GM13977 (cell line): Measurements from ENCODE around the gene PARD3B.

Source experiments
- DNase-seq: peaks from one replicate; pipeline ENCODE4 v3.0.0; 2012; ENCODE audit warnings: low spot score
- CTCF ChIP-seq: IDR thresholded peaks from 2 replicates; pipeline ENCODE4 v1.5.1; 2012; ENCODE audit warnings: mild to moderate bottlenecking, control low read depth; ENCODE audit not compliant: insufficient read depth; ENCODE audit errors: extremely low read depth, missing control alignments
- in situ Hi-C: fragments of 300-500 bp; cut with MboI; formaldehyde crosslinking; loops from one replicate; pipeline ENCODE4 v1.12.0; 2022; ENCODE audit warnings: low sequenced_read_pairs, low pct_unique_long_range_greater_than_20kb, mixed read lengths, inconsistent platforms; ENCODE audit not compliant: unreplicated experiment

Gene PARD3B

DNA sequence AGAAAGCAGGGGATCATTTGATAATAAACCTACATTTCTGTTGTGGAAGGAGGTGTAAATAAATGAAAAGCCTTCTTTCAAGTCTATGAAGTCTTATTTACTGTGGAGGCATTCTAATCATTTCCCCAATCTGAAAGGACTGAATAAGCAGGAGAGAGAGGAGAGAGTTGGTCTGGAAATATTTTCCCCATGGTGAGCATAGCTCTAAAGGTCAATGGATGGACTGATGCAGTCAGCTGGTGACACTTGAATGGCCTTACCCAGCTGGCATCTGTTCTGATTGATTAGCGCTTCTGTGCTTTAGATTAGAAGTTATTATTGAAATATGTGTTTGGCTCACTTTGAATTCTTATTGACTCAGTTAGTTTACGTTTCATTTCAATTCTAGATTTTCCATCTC lies 122.7 kb downstream of the PARD3B start:
- no peak for DNase-seq
- in situ Hi-C loops, result no loop called here
- TF ChIP-seq CTCF, result no peak

DNA sequence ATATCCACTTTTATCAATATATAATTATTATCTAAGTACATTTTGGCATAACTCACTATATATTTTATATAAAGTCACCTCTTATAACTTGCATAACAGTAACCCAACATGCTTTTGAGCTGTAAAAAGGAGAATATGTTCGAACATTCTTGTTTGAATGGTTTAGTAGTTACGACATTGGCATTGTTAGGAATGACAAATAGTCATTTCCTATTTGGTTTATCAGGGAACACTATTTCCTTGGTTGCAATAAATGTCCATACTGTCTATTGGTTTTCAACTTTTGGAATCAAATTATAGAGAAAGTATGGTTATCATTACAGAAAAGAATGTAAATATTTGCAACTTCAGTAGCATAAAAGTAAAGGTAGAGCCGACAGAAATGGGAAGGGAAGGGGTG lies 124.1 kb downstream of the PARD3B start:
- in situ Hi-C loops, result no loop called here
- no peak for TF ChIP-seq CTCF
- DNase-seq, result no peak

GRCh38 chr2:204670124-204670523 lies 124.8 kb downstream of the PARD3B start:
- no peak for DNase-seq
- no peak for TF ChIP-seq CTCF
- in situ Hi-C loops, result no loop called here

- in situ Hi-C loops, result no loop called here
Observed at GRCh38 chr2:204670756-204671155, 125.5 kb downstream of the PARD3B start.

GRCh38 chr2:204672772-204673171 lies 127.5 kb downstream of the PARD3B start:
- in situ Hi-C loops, result no loop called here
- no peak for DNase-seq
- TF ChIP-seq CTCF, result no peak

More at GRCh38 chr2:204670756-204671155, 125.5 kb downstream of the PARD3B start:
- DNase-seq, result no peak
- no peak for TF ChIP-seq CTCF

DNA sequence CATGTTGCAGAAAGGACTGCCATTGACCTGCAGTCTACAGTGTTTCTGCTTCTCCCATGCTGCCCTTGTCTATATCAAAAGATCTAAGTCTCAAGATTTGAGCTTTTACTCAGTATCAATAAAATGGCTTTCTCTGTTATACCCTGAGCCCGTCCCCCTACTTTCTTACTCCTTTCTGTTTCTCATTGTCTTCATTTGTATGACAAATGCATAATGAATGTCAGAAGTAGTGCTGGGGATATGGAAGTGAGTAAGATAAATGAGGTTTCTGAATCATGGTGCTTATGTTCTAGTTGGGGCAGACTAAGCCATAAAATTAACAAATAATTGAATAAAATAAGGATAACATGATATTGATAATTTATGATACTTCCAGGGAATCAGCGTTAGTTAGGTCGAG lies 128.6 kb downstream of the PARD3B start:
- no peak for DNase-seq
- in situ Hi-C loops, result no loop called here
- no peak for TF ChIP-seq CTCF

DNA sequence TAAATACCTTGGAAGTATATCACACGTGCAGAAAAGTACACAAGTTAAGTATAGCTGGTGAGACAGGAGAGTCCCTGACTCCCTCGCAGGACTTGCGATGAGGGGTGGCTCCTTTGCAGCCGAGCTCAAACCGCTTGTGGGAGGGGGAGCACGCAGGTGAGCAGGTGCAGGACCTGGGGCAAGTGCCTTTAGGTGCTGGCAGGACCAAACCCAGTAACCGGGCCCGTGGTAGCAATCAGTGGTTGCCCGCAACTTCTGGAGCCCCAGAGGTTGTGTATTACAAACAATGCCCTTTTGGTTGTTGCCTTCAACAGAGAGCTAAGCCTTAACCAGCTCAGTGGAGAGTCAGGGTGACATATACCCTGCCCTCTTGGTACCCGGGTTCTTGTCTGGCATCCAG lies 132.8 kb downstream of the PARD3B start:
- in situ Hi-C loops, result loop anchor here (25.0 kb wide), 2 partner anchors 109 to 341 kb away; no protein-coding TSS in a partner anchor
- no peak for TF ChIP-seq CTCF
- DNase-seq, result no peak
